Glutamatergic neuron (in vitro differentiated cells): ENCODE measurements around the gene ZNF19. TPM values are rescaled to one million over a fixed set of nuclear protein-coding genes. Genes with fewer than 3 reads are reported as not detected.

Source experiments
- DNase-seq: peaks from one replicate; pipeline ENCODE4 v3.0.0; 2022
- H3K27ac Mint-ChIP-seq: one replicate; pipeline ENCODE4 v1.8.0; 2020; ENCODE audit warnings: mild to moderate bottlenecking, mixed read lengths, inconsistent platforms; ENCODE audit not compliant: unreplicated experiment
- H3K27me3 Mint-ChIP-seq: one replicate; pipeline ENCODE4 v1.8.0; 2020; ENCODE audit warnings: mild to moderate bottlenecking, moderate library complexity, mixed read lengths, inconsistent platforms; ENCODE audit not compliant: unreplicated experiment
- H3K36me3 Mint-ChIP-seq: one replicate; pipeline ENCODE4 v1.8.0; 2020; ENCODE audit warnings: mild to moderate bottlenecking, mixed read lengths, inconsistent platforms; ENCODE audit not compliant: unreplicated experiment
- H3K4me1 Mint-ChIP-seq: one replicate; pipeline ENCODE4 v1.8.0; 2020; ENCODE audit warnings: mild to moderate bottlenecking, low read depth, mixed read lengths, inconsistent platforms; ENCODE audit not compliant: unreplicated experiment
- H3K4me3 Mint-ChIP-seq: one replicate; pipeline ENCODE4 v1.8.0; 2020; ENCODE audit warnings: mild to moderate bottlenecking, mixed read lengths, inconsistent platforms; ENCODE audit not compliant: unreplicated experiment
- H3K9me3 Mint-ChIP-seq: one replicate; pipeline ENCODE4 v1.8.0; 2020; ENCODE audit warnings: mild to moderate bottlenecking, moderate library complexity, mixed read lengths, inconsistent platforms; ENCODE audit not compliant: unreplicated experiment
- total RNA-seq: library from RNA; stranded (reverse); fragmentation: NEBNext Ultra II Directional; extraction: Animal tissue kit (Norgen Biotek cat#: 25700); gene quantifications from one replicate; pipeline ENCODE4 v1.2.1, GENCODE V29; 2021; ENCODE audit not compliant: unreplicated experiment
- TF ChIP-seq, protein P1 (sequence below): fragments of 200-600 bp; sonication (generic); IDR thresholded peaks from one replicate; pipeline ENCODE4 v1.5.0; 2021; ENCODE audit not compliant: partially characterized antibody, unreplicated experiment

Gene ZNF19
- total RNA-seq, 1 donor from 2014 or later = 9.3 TPM

DNA sequence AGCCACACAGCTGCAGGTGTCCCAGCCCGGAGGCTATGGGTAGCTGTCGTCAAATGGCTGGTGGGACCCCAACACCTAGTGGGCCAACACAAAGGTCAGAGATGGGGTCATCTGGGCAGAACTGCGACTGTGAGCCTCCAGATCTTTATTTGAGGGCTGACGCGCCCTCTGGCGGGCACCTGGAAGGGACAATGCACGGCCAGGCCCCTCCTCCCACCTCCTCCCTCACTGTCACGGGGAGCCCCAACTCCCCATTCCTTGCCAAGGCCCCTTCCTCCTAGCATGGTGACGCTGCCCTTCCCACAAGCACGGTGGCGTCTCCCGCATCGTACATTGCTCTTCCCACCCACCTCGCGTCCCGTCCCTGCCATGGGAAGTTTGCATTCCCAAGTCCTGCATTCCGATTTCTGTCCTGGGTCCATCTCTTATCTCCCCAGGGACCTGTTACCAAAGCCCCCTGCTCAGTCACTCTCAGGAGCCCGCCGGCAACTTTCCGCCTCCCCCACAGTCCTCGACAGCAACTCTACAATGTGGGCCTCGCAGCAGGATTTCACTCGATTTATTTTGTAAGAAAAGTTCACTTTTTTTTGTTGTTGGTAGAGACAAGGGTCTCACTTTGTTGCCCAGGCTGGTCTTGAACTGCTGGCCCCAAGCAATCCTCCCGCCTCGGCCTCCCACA is 48.3 kb downstream of the ZNF19 start:
- Mint-ChIP-seq H3K36me3 (peaks cover 9% of the 10 kb centered on the region), H3K27me3 (peaks cover 17% of the 10 kb centered on the region), H3K9me3 (peaks cover 16% of the 10 kb centered on the region), H3K4me1 (no peaks in the 10 kb centered on the region), H3K4me3 (no peak overlapping the region), H3K27ac (no peak overlapping the region)
- TF ChIP-seq, protein P1, sequence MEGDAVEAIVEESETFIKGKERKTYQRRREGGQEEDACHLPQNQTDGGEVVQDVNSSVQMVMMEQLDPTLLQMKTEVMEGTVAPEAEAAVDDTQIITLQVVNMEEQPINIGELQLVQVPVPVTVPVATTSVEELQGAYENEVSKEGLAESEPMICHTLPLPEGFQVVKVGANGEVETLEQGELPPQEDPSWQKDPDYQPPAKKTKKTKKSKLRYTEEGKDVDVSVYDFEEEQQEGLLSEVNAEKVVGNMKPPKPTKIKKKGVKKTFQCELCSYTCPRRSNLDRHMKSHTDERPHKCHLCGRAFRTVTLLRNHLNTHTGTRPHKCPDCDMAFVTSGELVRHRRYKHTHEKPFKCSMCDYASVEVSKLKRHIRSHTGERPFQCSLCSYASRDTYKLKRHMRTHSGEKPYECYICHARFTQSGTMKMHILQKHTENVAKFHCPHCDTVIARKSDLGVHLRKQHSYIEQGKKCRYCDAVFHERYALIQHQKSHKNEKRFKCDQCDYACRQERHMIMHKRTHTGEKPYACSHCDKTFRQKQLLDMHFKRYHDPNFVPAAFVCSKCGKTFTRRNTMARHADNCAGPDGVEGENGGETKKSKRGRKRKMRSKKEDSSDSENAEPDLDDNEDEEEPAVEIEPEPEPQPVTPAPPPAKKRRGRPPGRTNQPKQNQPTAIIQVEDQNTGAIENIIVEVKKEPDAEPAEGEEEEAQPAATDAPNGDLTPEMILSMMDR = no peak
- no peak for DNase-seq

GRCh38 chr16:71439523-71439922 is 49.6 kb downstream of the ZNF19 start:
- Mint-ChIP-seq H3K27me3 (peaks cover 12% of the 10 kb centered on the region), H3K36me3 (peaks cover 7% of the 10 kb centered on the region), H3K27ac (no peak overlapping the region), H3K4me3 (no peak overlapping the region), H3K9me3 (peaks cover 11% of the 10 kb centered on the region), H3K4me1 (no peaks in the 10 kb centered on the region)
- TF ChIP-seq, protein P1 = no peak
- DNase-seq = no peak

- no peaks in the 10 kb centered on the region for H3K4me1 Mint-ChIP-seq
- no peaks in the 10 kb centered on the region for H3K36me3 Mint-ChIP-seq
- TF ChIP-seq, protein P1 = no peak
- no peak for DNase-seq
- H3K4me3 Mint-ChIP-seq = no peak overlapping the region
- peaks cover 8% of the 10 kb centered on the region for H3K27me3 Mint-ChIP-seq
- peaks cover 9% of the 10 kb centered on the region for H3K9me3 Mint-ChIP-seq
- no peak overlapping the region for H3K27ac Mint-ChIP-seq
These were observed 52.7 kb downstream of the ZNF19 start for GRCh38 chr16:71436473-71436872.

DNA sequence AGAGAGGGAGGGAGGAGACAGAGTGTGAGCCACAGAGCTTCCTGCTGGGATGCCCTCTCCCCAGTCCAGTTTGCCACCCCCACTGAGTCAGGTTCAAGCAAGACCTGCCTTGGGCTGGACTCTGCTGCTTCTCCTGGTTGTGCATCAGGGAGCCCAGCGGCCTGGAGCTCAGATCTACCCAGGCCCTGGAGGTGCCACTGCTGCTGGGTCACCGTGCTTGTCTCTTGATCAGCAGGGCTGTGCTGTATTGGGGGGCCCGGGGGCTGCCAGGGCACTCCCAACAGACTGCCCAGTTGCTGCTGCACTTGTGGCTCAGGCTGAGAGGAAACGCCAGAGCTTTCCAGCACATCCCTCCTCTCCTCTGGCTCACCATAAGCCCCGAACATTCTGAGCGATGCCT is 56.2 kb downstream of the ZNF19 start:
- TF ChIP-seq, protein P1 = no peak
- Mint-ChIP-seq H3K36me3 (no peaks in the 10 kb centered on the region), H3K27me3 (peaks cover 2% of the 10 kb centered on the region), H3K4me3 (no peak overlapping the region), H3K27ac (no peak overlapping the region), H3K4me1 (no peaks in the 10 kb centered on the region), H3K9me3 (peaks cover 5% of the 10 kb centered on the region)
- no peak for DNase-seq

DNA sequence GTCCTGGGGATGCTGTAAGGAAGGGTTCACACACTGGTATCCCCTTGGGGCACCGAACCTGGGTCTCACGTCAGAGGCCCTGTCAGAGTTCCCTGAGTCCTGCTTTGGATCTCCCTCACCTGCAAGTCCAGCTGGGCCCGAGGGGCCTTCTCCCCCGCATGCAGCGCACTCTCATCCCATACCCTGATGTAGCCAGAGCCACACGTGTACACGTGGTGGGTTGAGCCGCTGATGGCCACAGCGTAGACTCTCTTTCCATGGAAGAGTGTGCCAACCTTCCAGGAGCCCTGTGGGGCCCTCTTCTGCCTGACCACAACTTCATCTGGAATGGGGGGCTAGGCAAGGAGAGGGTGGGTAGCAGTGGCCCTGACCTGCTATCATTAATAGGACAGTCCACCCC is 57.1 kb downstream of the ZNF19 start:
- H3K36me3 Mint-ChIP-seq = no peaks in the 10 kb centered on the region
- DNase-seq = no peak
- H3K27ac Mint-ChIP-seq = no peak overlapping the region
- H3K4me1 Mint-ChIP-seq = no peaks in the 10 kb centered on the region
- peaks cover 4% of the 10 kb centered on the region for H3K27me3 Mint-ChIP-seq
- TF ChIP-seq, protein P1 = no peak
- peaks cover 7% of the 10 kb centered on the region for H3K9me3 Mint-ChIP-seq
- no peak overlapping the region for H3K4me3 Mint-ChIP-seq
